Neural cell (in vitro differentiated cells): ENCODE data around the gene KCNJ3.

Source experiments
- CTCF ChIP-seq: fragments of 450-650 bp; IDR thresholded peaks from 2 replicates; pipeline ENCODE4 v1.5.1; 2014; ENCODE audit warnings: antibody characterized with exemption, mild to moderate bottlenecking, moderate library complexity; ENCODE audit not compliant: poor library complexity, severe bottlenecking
- EP300 ChIP-seq: fragments of 450-650 bp; conservative IDR thresholded peaks from 2 replicates; pipeline ENCODE4 v1.6.1; 2014; ENCODE audit warnings: antibody characterized with exemption, mild to moderate bottlenecking, moderate library complexity; ENCODE audit not compliant: poor library complexity, severe bottlenecking
- EZH2 ChIP-seq: fragments of 200-600, 300-800 bp; shearing (Covaris generic), sonication (generic); IDR thresholded peaks from 2 replicates; pipeline ENCODE4 v1.6.1; 2014; ENCODE audit warnings: antibody characterized with exemption, low read length, borderline replicate concordance, mild to moderate bottlenecking; ENCODE audit not compliant: insufficient read depth, poor library complexity, severe bottlenecking
- POLR2AphosphoS5 ChIP-seq: IDR thresholded peaks from 2 replicates; pipeline ENCODE4 v1.6.1; 2012
- RAD21 ChIP-seq: fragments of 450-650 bp; conservative IDR thresholded peaks from 2 replicates; pipeline ENCODE4 v1.6.1; 2014; ENCODE audit warnings: antibody characterized with exemption, mild to moderate bottlenecking, moderate library complexity
- REST ChIP-seq: IDR thresholded peaks from 2 replicates; pipeline ENCODE4 v1.6.1; 2012; ENCODE audit warnings: borderline replicate concordance
- SMC3 ChIP-seq: fragments of 450-650 bp; conservative IDR thresholded peaks from 2 replicates; pipeline ENCODE4 v1.6.1; 2014; ENCODE audit warnings: antibody characterized with exemption, mild to moderate bottlenecking, moderate library complexity; ENCODE audit not compliant: poor library complexity

- TF ChIP-seq CTCF: no peak
- no peak for TF ChIP-seq RAD21
- TF ChIP-seq EP300: peak; percentile 97
- TF ChIP-seq SMC3: no peak
- no peak for TF ChIP-seq REST
- peak; percentile 79 for TF ChIP-seq POLR2AphosphoS5
- no peak for TF ChIP-seq EZH2
Measured at GRCh38 chr2:154689158-154689557, 9.3 kb upstream of the KCNJ3 start.
